ENCODE data around the gene AFF3.

GRCh38 chr2:99569386-99569785, 573.0 kb downstream of the AFF3 start:
- TF ChIP-seq CTCF (IDR thresholded peaks at IDR 0.05; ENCODE audit: low read length): no peak
- TF ChIP-seq EZH2 (IDR thresholded peaks at IDR 0.05; ENCODE audit: borderline replicate concordance, low read length): no peak

Measured in OCI-LY1 (cell line).